ENCODE data around the gene CDH11. TPM values are rescaled to one million over a fixed set of nuclear protein-coding genes. Genes with fewer than 3 reads are reported as not detected.

The CDH11 gene
- total RNA-seq, 6 experiments from 2014 or later: 1.2 to 6.6 (median 3.0) TPM

DNA sequence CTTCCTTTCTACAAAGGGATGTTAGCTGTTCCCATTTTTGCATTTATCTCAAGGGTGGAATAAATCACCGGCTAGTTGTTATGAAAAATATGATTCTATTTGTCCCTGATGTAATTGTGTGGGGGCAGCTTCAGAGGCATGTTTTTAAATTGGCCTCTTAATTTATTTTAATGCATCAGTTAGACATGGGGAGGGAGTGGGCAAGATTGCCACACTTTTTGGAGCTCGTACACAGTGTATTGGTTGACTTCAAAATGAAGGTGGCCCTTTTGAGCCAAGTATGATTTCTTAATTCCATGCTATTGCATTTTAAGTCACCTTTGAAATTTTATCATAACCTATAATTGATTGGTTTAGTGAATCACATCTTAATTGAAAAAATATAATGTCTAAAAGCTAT is 223.7 kb downstream of the CDH11 start:
- TF ChIP-seq POLR2A (IDR thresholded peaks at IDR 0.05): no peak
- TF ChIP-seq, protein P1, sequence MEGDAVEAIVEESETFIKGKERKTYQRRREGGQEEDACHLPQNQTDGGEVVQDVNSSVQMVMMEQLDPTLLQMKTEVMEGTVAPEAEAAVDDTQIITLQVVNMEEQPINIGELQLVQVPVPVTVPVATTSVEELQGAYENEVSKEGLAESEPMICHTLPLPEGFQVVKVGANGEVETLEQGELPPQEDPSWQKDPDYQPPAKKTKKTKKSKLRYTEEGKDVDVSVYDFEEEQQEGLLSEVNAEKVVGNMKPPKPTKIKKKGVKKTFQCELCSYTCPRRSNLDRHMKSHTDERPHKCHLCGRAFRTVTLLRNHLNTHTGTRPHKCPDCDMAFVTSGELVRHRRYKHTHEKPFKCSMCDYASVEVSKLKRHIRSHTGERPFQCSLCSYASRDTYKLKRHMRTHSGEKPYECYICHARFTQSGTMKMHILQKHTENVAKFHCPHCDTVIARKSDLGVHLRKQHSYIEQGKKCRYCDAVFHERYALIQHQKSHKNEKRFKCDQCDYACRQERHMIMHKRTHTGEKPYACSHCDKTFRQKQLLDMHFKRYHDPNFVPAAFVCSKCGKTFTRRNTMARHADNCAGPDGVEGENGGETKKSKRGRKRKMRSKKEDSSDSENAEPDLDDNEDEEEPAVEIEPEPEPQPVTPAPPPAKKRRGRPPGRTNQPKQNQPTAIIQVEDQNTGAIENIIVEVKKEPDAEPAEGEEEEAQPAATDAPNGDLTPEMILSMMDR (IDR thresholded peaks at IDR 0.05): no peak
- Histone ChIP-seq H3K27ac (no peak overlapping the region), H3K9me3 (no peaks in the 10 kb centered on the region), H3K4me3 (no peak overlapping the region), H3K27me3 (no peaks in the 10 kb centered on the region), H3K4me1 (no peaks in the 10 kb centered on the region), H3K36me3 (no peaks in the 10 kb centered on the region)
- intact Hi-C loops (cut with DNase I): no loop called here
- no peak for ATAC-seq
- no peak for DNase-seq
- 49% methylated on average over 2 of the region's 2 CpGs for WGBS (ENCODE audit: insufficient coverage, low coverage, low lambda C conversion rate, missing lambda C conversion rate)
